Measurements from ENCODE around the gene PAX1.

The PAX1 gene

DNA sequence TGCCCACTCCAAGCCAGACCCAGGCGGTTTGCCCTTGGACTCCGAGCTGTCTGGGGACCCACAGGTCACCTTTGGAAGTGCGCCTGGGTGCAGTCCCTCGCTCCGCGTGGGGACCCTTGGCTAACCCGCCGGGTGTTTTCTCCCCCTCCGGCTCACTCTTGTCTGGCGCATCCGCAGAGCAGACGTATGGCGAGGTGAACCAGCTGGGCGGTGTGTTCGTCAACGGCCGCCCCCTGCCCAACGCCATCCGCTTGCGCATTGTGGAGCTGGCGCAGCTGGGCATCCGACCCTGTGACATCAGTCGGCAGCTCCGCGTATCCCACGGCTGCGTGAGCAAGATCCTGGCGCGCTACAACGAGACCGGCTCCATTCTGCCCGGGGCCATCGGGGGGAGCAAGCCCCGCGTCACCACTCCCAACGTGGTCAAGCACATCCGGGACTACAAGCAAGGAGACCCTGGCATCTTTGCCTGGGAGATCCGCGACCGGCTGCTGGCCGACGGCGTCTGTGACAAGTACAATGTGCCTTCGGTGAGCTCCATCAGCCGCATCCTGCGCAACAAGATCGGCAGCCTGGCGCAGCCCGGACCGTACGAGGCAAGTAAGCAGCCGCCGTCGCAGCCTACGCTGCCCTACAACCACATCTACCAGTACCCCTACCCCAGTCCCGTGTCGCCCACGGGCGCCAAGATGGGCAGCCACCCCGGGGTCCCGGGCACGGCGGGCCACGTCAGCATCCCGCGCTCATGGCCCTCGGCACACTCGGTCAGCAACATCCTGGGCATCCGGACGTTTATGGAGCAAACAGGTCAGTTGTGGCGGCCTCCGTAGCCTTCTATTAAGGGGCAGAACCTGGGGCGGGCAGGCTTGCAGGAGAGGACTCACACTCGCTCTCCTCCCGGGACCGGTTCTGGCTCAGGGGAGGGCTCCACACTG lies 1.1 kb downstream of the PAX1 start:
- Histone ChIP-seq H3K36me3 (ENCODE audit: insufficient read depth, low read length) (no peaks in the 10 kb centered on the region), H3K27me3 (ENCODE audit: insufficient read depth, low read length) (no peaks in the 10 kb centered on the region), H3K9ac (ENCODE audit: low read length) (no peak overlapping the region), H3K4me1 (ENCODE audit: insufficient read depth, low read length, severe bottlenecking) (no peaks in the 10 kb centered on the region), H3K9me2 (ENCODE audit: low read depth, low read length) (no peaks in the 10 kb centered on the region), H3K27ac (ENCODE audit: low read depth, low read length, poor library complexity, severe bottlenecking) (no peak overlapping the region), H3K9me3 (ENCODE audit: low read length) (no peaks in the 10 kb centered on the region), H3K79me2 (ENCODE audit: insufficient read depth, low read length) (no peaks in the 10 kb centered on the region), H3F3A (ENCODE audit: insufficient read depth, low read length) (no peaks in the 10 kb centered on the region), H3K4me3 (ENCODE audit: low read depth, low read length, poor library complexity, severe bottlenecking) (no peak overlapping the region), H4K20me1 (ENCODE audit: insufficient read depth, low read length) (no peaks in the 10 kb centered on the region), H3K4me2 (ENCODE audit: low read length) (no peak overlapping the region), H2AFZ (ENCODE audit: low read length) (no peak overlapping the region)
- TF ChIP-seq, protein P1, sequence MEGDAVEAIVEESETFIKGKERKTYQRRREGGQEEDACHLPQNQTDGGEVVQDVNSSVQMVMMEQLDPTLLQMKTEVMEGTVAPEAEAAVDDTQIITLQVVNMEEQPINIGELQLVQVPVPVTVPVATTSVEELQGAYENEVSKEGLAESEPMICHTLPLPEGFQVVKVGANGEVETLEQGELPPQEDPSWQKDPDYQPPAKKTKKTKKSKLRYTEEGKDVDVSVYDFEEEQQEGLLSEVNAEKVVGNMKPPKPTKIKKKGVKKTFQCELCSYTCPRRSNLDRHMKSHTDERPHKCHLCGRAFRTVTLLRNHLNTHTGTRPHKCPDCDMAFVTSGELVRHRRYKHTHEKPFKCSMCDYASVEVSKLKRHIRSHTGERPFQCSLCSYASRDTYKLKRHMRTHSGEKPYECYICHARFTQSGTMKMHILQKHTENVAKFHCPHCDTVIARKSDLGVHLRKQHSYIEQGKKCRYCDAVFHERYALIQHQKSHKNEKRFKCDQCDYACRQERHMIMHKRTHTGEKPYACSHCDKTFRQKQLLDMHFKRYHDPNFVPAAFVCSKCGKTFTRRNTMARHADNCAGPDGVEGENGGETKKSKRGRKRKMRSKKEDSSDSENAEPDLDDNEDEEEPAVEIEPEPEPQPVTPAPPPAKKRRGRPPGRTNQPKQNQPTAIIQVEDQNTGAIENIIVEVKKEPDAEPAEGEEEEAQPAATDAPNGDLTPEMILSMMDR (IDR thresholded peaks at IDR 0.05; ENCODE audit: low read length) = no peak
- TF ChIP-seq EZH2 (IDR thresholded peaks at IDR 0.05; ENCODE audit: borderline replicate concordance, low read length) = no peak

DNA sequence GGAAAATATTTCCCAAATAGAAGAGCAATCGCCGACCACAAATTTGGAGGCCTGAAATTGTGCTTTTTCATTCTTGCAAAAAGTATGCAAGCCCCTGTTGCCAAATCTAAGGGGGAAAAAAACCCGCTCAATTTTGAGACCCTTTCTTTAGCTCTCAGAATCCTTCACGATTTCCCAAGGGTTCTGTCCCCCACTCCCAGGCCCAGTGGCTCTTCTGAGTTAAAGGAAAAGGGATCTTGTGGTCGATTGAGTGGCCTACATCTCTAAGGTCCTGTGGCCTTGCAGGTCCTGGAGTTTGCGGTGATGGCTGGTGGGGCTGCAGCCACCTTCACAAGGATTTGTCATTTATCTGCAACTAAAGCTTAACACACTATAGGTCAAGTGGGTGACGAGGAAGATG lies 1.8 kb downstream of the PAX1 start:
- no peak for TF ChIP-seq EZH2 (IDR thresholded peaks at IDR 0.05; ENCODE audit: borderline replicate concordance, low read length)
- TF ChIP-seq, protein P1 (IDR thresholded peaks at IDR 0.05; ENCODE audit: low read length) = no peak
- H3K36me3 ChIP-seq (ENCODE audit: insufficient read depth, low read length) = no peaks in the 10 kb centered on the region
- H3K9me3 ChIP-seq (ENCODE audit: low read length) = no peaks in the 10 kb centered on the region
- no peaks in the 10 kb centered on the region for H3F3A ChIP-seq (ENCODE audit: insufficient read depth, low read length)
- no peaks in the 10 kb centered on the region for H4K20me1 ChIP-seq (ENCODE audit: insufficient read depth, low read length)
- H3K9me2 ChIP-seq (ENCODE audit: low read depth, low read length) = no peaks in the 10 kb centered on the region
- no peak overlapping the region for H3K27ac ChIP-seq (ENCODE audit: low read depth, low read length, poor library complexity, severe bottlenecking)
- no peaks in the 10 kb centered on the region for H3K79me2 ChIP-seq (ENCODE audit: insufficient read depth, low read length)
- H2AFZ ChIP-seq (ENCODE audit: low read length) = no peak overlapping the region
- no peak overlapping the region for H3K4me3 ChIP-seq (ENCODE audit: low read depth, low read length, poor library complexity, severe bottlenecking)
- H3K4me1 ChIP-seq (ENCODE audit: insufficient read depth, low read length, severe bottlenecking) = no peaks in the 10 kb centered on the region
- no peaks in the 10 kb centered on the region for H3K27me3 ChIP-seq (ENCODE audit: insufficient read depth, low read length)
- no peak overlapping the region for H3K4me2 ChIP-seq (ENCODE audit: low read length)
- H3K9ac ChIP-seq (ENCODE audit: low read length) = no peak overlapping the region

GRCh38 chr20:21707999-21708737 lies 2.7 kb downstream of the PAX1 start:
- no peaks in the 10 kb centered on the region for H3F3A ChIP-seq (ENCODE audit: insufficient read depth, low read length)
- TF ChIP-seq, protein P1 (IDR thresholded peaks at IDR 0.05; ENCODE audit: low read length) = no peak
- TF ChIP-seq EZH2 (IDR thresholded peaks at IDR 0.05; ENCODE audit: borderline replicate concordance, low read length) = no peak
- H3K27ac ChIP-seq (ENCODE audit: low read depth, low read length, poor library complexity, severe bottlenecking) = no peak overlapping the region
- no peaks in the 10 kb centered on the region for H3K9me3 ChIP-seq (ENCODE audit: low read length)
- H4K20me1 ChIP-seq (ENCODE audit: insufficient read depth, low read length) = no peaks in the 10 kb centered on the region
- H3K27me3 ChIP-seq (ENCODE audit: insufficient read depth, low read length) = no peaks in the 10 kb centered on the region
- no peak overlapping the region for H3K4me2 ChIP-seq (ENCODE audit: low read length)
- no peaks in the 10 kb centered on the region for H3K9me2 ChIP-seq (ENCODE audit: low read depth, low read length)
- no peaks in the 10 kb centered on the region for H3K79me2 ChIP-seq (ENCODE audit: insufficient read depth, low read length)
- H3K4me1 ChIP-seq (ENCODE audit: insufficient read depth, low read length, severe bottlenecking) = no peaks in the 10 kb centered on the region
- no peaks in the 10 kb centered on the region for H3K36me3 ChIP-seq (ENCODE audit: insufficient read depth, low read length)
- H3K9ac ChIP-seq (ENCODE audit: low read length) = no peak overlapping the region
- H2AFZ ChIP-seq (ENCODE audit: low read length) = no peak overlapping the region
- H3K4me3 ChIP-seq (ENCODE audit: low read depth, low read length, poor library complexity, severe bottlenecking) = no peak overlapping the region
